Endothelial cell of umbilical vein (primary cell): ENCODE measurements around the gene PHLPP1. TPM values are rescaled to one million over a fixed set of nuclear protein-coding genes. Genes with fewer than 3 reads are reported as not detected.

ENCODE experiments used
- BruUV-seq: library from RNA; stranded (reverse); fragments of 400-500 nt; replicated peaks from 2 replicates; lab custom pipeline; 2021; lab: Mats Ljungman, UMichigan
- CTCF ChIA-PET: fragments of 300-600, 350-600 bp; sonication (Branson Sonifier 250); formaldehyde crosslinking; loops from one replicate; lab custom pipeline; 2021; ENCODE audit warnings: antibody characterized with exemption, inconsistent platforms; lab: Charles Lee
- POLR2A ChIA-PET: fragments of 300-600, 350-600 bp; sonication (Branson Sonifier 250); formaldehyde crosslinking; loops from one replicate; lab custom pipeline; 2021; ENCODE audit warnings: antibody characterized with exemption, inconsistent platforms; lab: Charles Lee
- DNase-seq: peaks from one replicate; pipeline ENCODE4 v3.0.0-alpha.2; 2011; ENCODE audit warnings: low read depth, low spot score
- FAIRE-seq: peaks from 2 replicates; lab custom pipeline; 2011; peaks lifted over from hg19 to GRCh38; lab: Jason Lieb, UNC
- H2AFZ ChIP-seq: 2 replicates; pipeline ENCODE4 v1.6.0; 2012; ENCODE audit warnings: low read depth, low read length, control low read depth, inconsistent platforms
- H3K27ac ChIP-seq: 2 replicates; pipeline ENCODE4 v1.5.1; 2011; ENCODE audit warnings: low read depth, mild to moderate bottlenecking, control low read depth, low read length, moderate library complexity; ENCODE audit not compliant: insufficient read depth
- H3K27me3 ChIP-seq, 2 experiments: 2 replicates each; pipeline versions ENCODE4 v1.6.0 to v1.6.1; 2011; ENCODE audit warnings: low read length in 2 of 2, mixed read lengths in 1 of 2; ENCODE audit not compliant: control insufficient read depth in 2 of 2, insufficient read depth in 2 of 2
- H3K36me3 ChIP-seq, 2 experiments: 2 replicates in 1 of 2; 3 replicates in 1 of 2; pipeline ENCODE4 v1.5.1; 2011; ENCODE audit warnings: low read length in 2 of 2, mild to moderate bottlenecking in 1 of 2, moderate library complexity in 1 of 2; ENCODE audit not compliant: control insufficient read depth in 2 of 2, insufficient read depth in 2 of 2; ENCODE audit errors: extremely low read depth in 1 of 2
- H3K4me1 ChIP-seq: 3 replicates; pipeline ENCODE4 v1.5.1; 2011; ENCODE audit warnings: mild to moderate bottlenecking, low read length; ENCODE audit not compliant: control insufficient read depth, insufficient read depth; ENCODE audit errors: extremely low read depth
- H3K4me2 ChIP-seq: 2 replicates; pipeline ENCODE4 v1.6.1; 2011; ENCODE audit warnings: low read length, control low read depth, mixed read lengths; ENCODE audit not compliant: insufficient read depth
- H3K4me3 ChIP-seq, 3 experiments: fragments of 200-600 bp in 1 of 3; sonication (generic), shearing (Covaris generic) in 1 of 3; replicated peaks in 1 of 3; 2 replicates each; pipeline ENCODE4 v1.5.1; 2011 to 2016; ENCODE audit warnings: control low read depth in 3 of 3, low read length in 3 of 3, mild to moderate bottlenecking in 2 of 3, inconsistent platforms in 1 of 3, low read depth in 1 of 3, moderate library complexity in 1 of 3; ENCODE audit not compliant: insufficient read depth in 1 of 3
- H3K79me2 ChIP-seq: 2 replicates; pipeline ENCODE4 v1.6.0; 2012; ENCODE audit warnings: low read length, inconsistent platforms; ENCODE audit not compliant: control insufficient read depth, insufficient read depth
- H3K9ac ChIP-seq: replicated peaks from 2 replicates; pipeline ENCODE3; 2011; ENCODE audit warnings: low read length, control low read depth; ENCODE audit not compliant: insufficient read depth; ENCODE audit errors: extremely low read depth
- H3K9me1 ChIP-seq: replicated peaks from 3 replicates; pipeline ENCODE4 v1.6.0; 2011; ENCODE audit warnings: mild to moderate bottlenecking, low read length; ENCODE audit not compliant: control insufficient read depth, insufficient read depth; ENCODE audit errors: extremely low read depth
- H3K9me3 ChIP-seq: replicated peaks from 2 replicates; pipeline ENCODE4 v1.5.1; 2012; ENCODE audit warnings: low read length, inconsistent platforms; ENCODE audit not compliant: control insufficient read depth, insufficient read depth
- H4K20me1 ChIP-seq: replicated peaks from 2 replicates; pipeline ENCODE3; 2011; ENCODE audit warnings: mild to moderate bottlenecking, low read length; ENCODE audit not compliant: control insufficient read depth, insufficient read depth; ENCODE audit errors: extremely low read depth
- CTCF ChIP-seq, 2 donors: IDR thresholded peaks; 1 replicate in 1 of 2; 2 replicates in 1 of 2; pipeline ENCODE4 v1.5.1; 2011; ENCODE audit warnings: low read length in 2 of 2, mild to moderate bottlenecking in 2 of 2, moderate library complexity in 2 of 2, control low read depth in 1 of 2, inconsistent platforms in 1 of 2, low read depth in 1 of 2; ENCODE audit not compliant: insufficient read depth in 1 of 2; ENCODE audit errors: extremely low read depth in 1 of 2
- EZH2 ChIP-seq: IDR thresholded peaks from 2 replicates; pipeline ENCODE4 v1.6.1; 2012; ENCODE audit warnings: borderline replicate concordance, low read depth, mild to moderate bottlenecking, moderate library complexity, low read length, inconsistent platforms; ENCODE audit not compliant: severe bottlenecking
- FOS ChIP-seq: IDR thresholded peaks from 2 replicates; pipeline ENCODE4 v1.6.1; 2011; ENCODE audit warnings: mild to moderate bottlenecking, low read length, moderate library complexity, borderline replicate concordance; ENCODE audit not compliant: insufficient read depth
- GATA2 ChIP-seq: IDR thresholded peaks from 2 replicates; pipeline ENCODE4 v1.7.0; 2011; ENCODE audit warnings: low read depth, mild to moderate bottlenecking, moderate library complexity, mixed read lengths, low read length; ENCODE audit not compliant: insufficient read length, insufficient read depth
- MAX ChIP-seq: IDR thresholded peaks from 2 replicates; pipeline ENCODE4 v1.6.1; 2011; ENCODE audit not compliant: insufficient read depth, insufficient read length
- POLR2A ChIP-seq: IDR thresholded peaks from 2 replicates; pipeline ENCODE4 v1.6.1; 2012; ENCODE audit warnings: low read depth, mild to moderate bottlenecking, control low read depth, low read length
- POLR2AphosphoS5 ChIP-seq: IDR thresholded peaks from 2 replicates; pipeline ENCODE4 v1.6.1; 2012; ENCODE audit warnings: low read depth, mild to moderate bottlenecking, control low read depth, low read length, moderate library complexity; ENCODE audit not compliant: insufficient read depth
- dilution Hi-C: fragments of 300-500 bp; cut with MboI; formaldehyde crosslinking; loops from one replicate; pipeline ENCODE4 v1.15.0; 2019; ENCODE audit warnings: low sequenced_read_pairs; ENCODE audit not compliant: extremely low pct_ligation_motif_present
- intact Hi-C: fragments of 100-400 bp; cut with micrococcal nuclease; formaldehyde crosslinking; loops from one replicate; pipeline ENCODE4 v1.10.0; 2022
- polyA plus RNA-seq, 4 experiments: library from polyadenylated mRNA; depleted of rRNA in 3 of 4; stranded (reverse) in 3 of 4; unstranded in 1 of 4; fragments of >200 nt; gene quantifications; 2 replicates each; pipeline versions ENCODE4 v1.2.1 to v1.2.3, GENCODE V29; 2011 to 2012; ENCODE audit warnings: missing spikeins in 1 of 4
- total RNA-seq: library from RNA; stranded (reverse); gene quantifications from 2 replicates; pipeline ENCODE4 v1.2.3, GENCODE V29; 2021

PHLPP1 gene
- total and polyA plus RNA-seq, 2 donors (not counting 3 experiments of a cell fraction or from before 2014, with no cell fraction given) = 4.0 to 10.8 TPM

- intact Hi-C loops (no loop called here), dilution Hi-C loops (no loop called here)
- peak overlapping the region; percentile 22 for H3K27ac ChIP-seq
- H3K27me3 ChIP-seq = no peaks in the 10 kb centered on the region
- no peak for TF ChIP-seq POLR2A
- no peak for TF ChIP-seq GATA2
- TF ChIP-seq MAX = no peak
- TF ChIP-seq EZH2 = no peak
- no peak for TF ChIP-seq CTCF (IDR thresholded peaks at IDR 0.05; ENCODE audit: extremely low read depth in 1 of 2, insufficient read depth in 1 of 2, low read depth in 1 of 2, low read length in 2 of 2)
- no peak for TF ChIP-seq POLR2AphosphoS5
- TF ChIP-seq FOS = no peak
- H3K9me3 ChIP-seq = no peaks in the 10 kb centered on the region
- ChIA-PET CTCF (interaction anchor here (1.4 kb wide), 1 partner anchor 10 kb away, joined by 5 read pairs; no protein-coding TSS in a partner anchor), POLR2A (no interaction called here)
- BruUV-seq = no TSS peak
- no peak overlapping the region for H3K4me2 ChIP-seq
- peaks cover 33% of the 10 kb centered on the region for H3K4me1 ChIP-seq
- H4K20me1 ChIP-seq = no peaks in the 10 kb centered on the region
- H3K79me2 ChIP-seq = no peaks in the 10 kb centered on the region
- H3K4me3 ChIP-seq = no peak overlapping the region
- H3K36me3 ChIP-seq = no peaks in the 10 kb centered on the region
- H3K9me1 ChIP-seq = no peaks in the 10 kb centered on the region
- no peak overlapping the region for H2AFZ ChIP-seq
- H3K9ac ChIP-seq = no peak overlapping the region
- FAIRE-seq (no peak), DNase-seq (peak; percentile 34)
Measured at GRCh38 chr18:62883937-62884735, 168.8 kb downstream of the PHLPP1 start.
